ENCODE results near the gene ALG14.

DNA sequence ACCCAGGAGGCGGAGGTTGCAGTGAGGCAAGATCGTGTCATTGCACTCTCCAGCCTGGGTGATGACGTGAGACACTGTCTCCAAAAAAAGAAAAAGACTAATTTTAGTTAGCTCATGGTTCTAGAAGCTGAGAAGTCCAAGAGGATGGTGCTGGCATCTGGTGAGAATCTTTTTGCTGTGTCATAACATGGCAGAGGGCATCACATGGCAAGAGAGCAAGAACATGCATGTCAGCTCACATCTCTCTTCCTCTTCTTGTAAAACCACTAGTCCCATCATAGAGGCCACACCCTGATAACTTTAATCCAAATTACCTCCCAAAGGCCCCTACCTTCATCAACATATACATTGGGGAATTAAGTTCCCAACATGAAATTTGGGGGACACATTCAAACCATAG, 132.0 kb downstream of the ALG14 start:
- TF ChIP-seq, protein P1, sequence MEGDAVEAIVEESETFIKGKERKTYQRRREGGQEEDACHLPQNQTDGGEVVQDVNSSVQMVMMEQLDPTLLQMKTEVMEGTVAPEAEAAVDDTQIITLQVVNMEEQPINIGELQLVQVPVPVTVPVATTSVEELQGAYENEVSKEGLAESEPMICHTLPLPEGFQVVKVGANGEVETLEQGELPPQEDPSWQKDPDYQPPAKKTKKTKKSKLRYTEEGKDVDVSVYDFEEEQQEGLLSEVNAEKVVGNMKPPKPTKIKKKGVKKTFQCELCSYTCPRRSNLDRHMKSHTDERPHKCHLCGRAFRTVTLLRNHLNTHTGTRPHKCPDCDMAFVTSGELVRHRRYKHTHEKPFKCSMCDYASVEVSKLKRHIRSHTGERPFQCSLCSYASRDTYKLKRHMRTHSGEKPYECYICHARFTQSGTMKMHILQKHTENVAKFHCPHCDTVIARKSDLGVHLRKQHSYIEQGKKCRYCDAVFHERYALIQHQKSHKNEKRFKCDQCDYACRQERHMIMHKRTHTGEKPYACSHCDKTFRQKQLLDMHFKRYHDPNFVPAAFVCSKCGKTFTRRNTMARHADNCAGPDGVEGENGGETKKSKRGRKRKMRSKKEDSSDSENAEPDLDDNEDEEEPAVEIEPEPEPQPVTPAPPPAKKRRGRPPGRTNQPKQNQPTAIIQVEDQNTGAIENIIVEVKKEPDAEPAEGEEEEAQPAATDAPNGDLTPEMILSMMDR (IDR thresholded peaks at IDR 0.05) = no peak
- no peak for TF ChIP-seq POLR2A (IDR thresholded peaks at IDR 0.05)

Measured in esophagus squamous epithelium (tissue), 4 donors.